ENCODE results near the gene BACH2. TPM values are rescaled to one million over a fixed set of nuclear protein-coding genes. Genes with fewer than 3 reads are reported as not detected.

The BACH2 gene
- polyA plus RNA-seq, 2 of the 4 experiments (the other 2 are of a cell fraction) = 0.01 to 0.36 TPM

DNA sequence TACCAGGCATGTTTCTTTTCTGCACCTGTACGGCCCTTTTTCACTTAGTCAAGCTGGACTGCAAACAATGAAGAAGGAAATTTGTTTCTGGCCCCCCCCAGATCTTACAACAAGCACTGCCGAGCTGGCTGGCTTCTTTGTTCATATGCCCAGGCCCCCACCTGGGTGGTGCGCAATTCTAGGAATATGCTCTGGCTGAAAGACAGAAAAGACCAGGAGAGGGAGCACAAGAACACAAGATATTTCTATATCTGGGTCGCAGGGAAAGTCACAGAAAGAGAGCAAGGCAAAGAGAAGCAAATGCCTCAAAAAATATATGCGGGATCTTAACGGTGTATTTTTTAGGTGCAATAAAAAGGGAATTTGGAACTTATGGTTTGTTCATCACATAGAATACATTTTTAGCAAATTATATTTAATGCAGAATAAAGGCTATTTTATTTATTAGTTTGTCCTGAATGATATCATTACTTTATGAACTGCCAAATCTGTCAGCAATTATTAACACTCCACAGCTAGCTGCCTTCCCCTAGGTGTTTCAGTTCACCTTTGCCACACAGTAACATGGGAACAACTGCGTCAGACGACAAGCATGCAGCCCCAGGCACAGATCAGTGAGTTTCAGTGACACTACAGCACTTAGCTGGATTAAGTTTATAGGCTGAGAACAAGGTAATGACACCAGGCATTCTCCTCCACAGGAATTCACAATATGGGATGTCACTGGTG is 325.9 kb downstream of the BACH2 start:
- Histone ChIP-seq H3K4me3 (no peak overlapping the region), H3K9me3 (no peaks in the 10 kb centered on the region), H3K27ac (no peak overlapping the region), H3K4me2 (no peak overlapping the region), H3K4me1 (no peaks in the 10 kb centered on the region)
- peak; percentile 86 to 90 for ATAC-seq
- DNase-seq (ENCODE audit: low read depth in 1 of 2, low spot score in 1 of 2) = peak; percentile 12 to 33
- no peak for TF ChIP-seq JUN (IDR thresholded peaks at IDR 0.05)
- TF ChIP-seq PHF8 (IDR thresholded peaks at IDR 0.05; ENCODE audit: borderline replicate concordance, low read depth) = no peak
- TF ChIP-seq, protein P1, sequence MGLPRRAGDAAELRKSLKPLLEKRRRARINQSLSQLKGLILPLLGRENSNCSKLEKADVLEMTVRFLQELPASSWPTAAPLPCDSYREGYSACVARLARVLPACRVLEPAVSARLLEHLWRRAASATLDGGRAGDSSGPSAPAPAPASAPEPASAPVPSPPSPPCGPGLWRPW (IDR thresholded peaks at IDR 0.05) = no peak
- no peak for TF ChIP-seq FOSB (CRISPR knock-in tag; IDR thresholded peaks at IDR 0.05)
- peak; percentile 68 for TF ChIP-seq SMC3 (IDR thresholded peaks at IDR 0.05)
- TF ChIP-seq CEBPB (IDR thresholded peaks at IDR 0.05) = no peak
- TF ChIP-seq, protein P2, sequence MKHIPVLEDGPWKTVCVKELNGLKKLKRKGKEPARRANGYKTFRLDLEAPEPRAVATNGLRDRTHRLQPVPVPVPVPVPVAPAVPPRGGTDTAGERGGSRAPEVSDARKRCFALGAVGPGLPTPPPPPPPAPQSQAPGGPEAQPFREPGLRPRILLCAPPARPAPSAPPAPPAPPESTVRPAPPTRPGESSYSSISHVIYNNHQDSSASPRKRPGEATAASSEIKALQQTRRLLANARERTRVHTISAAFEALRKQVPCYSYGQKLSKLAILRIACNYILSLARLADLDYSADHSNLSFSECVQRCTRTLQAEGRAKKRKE (CRISPR knock-in tag; IDR thresholded peaks at IDR 0.05; ENCODE audit: low read depth) = no peak
- peak; percentile 60 to 70 for TF ChIP-seq RAD21 (conservative IDR thresholded peaks at IDR 0.05 in 1 of 2, IDR thresholded peaks at IDR 0.05 in 1 of 2)
- no peak for TF ChIP-seq REST (IDR thresholded peaks at IDR 0.05)
- no peak for TF ChIP-seq TFCP2L1 (CRISPR knock-in tag; IDR thresholded peaks at IDR 0.05)
- no peak for TF ChIP-seq TP53 (CRISPR knock-in tag; IDR thresholded peaks at IDR 0.05)
- TF ChIP-seq JUNB (IDR thresholded peaks at IDR 0.05) = no peak
- TF ChIP-seq, protein P3, sequence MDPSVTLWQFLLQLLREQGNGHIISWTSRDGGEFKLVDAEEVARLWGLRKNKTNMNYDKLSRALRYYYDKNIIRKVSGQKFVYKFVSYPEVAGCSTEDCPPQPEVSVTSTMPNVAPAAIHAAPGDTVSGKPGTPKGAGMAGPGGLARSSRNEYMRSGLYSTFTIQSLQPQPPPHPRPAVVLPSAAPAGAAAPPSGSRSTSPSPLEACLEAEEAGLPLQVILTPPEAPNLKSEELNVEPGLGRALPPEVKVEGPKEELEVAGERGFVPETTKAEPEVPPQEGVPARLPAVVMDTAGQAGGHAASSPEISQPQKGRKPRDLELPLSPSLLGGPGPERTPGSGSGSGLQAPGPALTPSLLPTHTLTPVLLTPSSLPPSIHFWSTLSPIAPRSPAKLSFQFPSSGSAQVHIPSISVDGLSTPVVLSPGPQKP (IDR thresholded peaks at IDR 0.05; ENCODE audit: low read depth, low read length) = no peak
- TF ChIP-seq SREBF2 (IDR thresholded peaks at IDR 0.05) = no peak
- no peak for TF ChIP-seq RARB (CRISPR knock-in tag; IDR thresholded peaks at IDR 0.05)
- TF ChIP-seq BHLHE40 (IDR thresholded peaks at IDR 0.05; ENCODE audit: low read depth, low read length) = no peak
- TF ChIP-seq HOXB13 (CRISPR knock-in tag; IDR thresholded peaks at IDR 0.05; ENCODE audit: low read depth) = no peak
- TF ChIP-seq NR3C1 (IDR thresholded peaks at IDR 0.05) = no peak
- no peak for TF ChIP-seq MAFK (IDR thresholded peaks at IDR 0.05; ENCODE audit: partially characterized antibody)
- TF ChIP-seq, protein P4, sequence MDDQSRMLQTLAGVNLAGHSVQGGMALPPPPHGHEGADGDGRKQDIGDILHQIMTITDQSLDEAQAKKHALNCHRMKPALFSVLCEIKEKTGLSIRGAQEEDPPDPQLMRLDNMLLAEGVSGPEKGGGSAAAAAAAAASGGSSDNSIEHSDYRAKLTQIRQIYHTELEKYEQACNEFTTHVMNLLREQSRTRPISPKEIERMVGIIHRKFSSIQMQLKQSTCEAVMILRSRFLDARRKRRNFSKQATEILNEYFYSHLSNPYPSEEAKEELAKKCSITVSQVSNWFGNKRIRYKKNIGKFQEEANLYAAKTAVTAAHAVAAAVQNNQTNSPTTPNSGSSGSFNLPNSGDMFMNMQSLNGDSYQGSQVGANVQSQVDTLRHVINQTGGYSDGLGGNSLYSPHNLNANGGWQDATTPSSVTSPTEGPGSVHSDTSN (IDR thresholded peaks at IDR 0.05) = no peak
- no peak for TF ChIP-seq E2F6 (IDR thresholded peaks at IDR 0.05; ENCODE audit: borderline replicate concordance, low read depth)
- TF ChIP-seq NPAS2 (CRISPR knock-in tag; IDR thresholded peaks at IDR 0.05; ENCODE audit: borderline replicate concordance) = no peak
- TF ChIP-seq, protein P5, sequence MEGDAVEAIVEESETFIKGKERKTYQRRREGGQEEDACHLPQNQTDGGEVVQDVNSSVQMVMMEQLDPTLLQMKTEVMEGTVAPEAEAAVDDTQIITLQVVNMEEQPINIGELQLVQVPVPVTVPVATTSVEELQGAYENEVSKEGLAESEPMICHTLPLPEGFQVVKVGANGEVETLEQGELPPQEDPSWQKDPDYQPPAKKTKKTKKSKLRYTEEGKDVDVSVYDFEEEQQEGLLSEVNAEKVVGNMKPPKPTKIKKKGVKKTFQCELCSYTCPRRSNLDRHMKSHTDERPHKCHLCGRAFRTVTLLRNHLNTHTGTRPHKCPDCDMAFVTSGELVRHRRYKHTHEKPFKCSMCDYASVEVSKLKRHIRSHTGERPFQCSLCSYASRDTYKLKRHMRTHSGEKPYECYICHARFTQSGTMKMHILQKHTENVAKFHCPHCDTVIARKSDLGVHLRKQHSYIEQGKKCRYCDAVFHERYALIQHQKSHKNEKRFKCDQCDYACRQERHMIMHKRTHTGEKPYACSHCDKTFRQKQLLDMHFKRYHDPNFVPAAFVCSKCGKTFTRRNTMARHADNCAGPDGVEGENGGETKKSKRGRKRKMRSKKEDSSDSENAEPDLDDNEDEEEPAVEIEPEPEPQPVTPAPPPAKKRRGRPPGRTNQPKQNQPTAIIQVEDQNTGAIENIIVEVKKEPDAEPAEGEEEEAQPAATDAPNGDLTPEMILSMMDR (IDR thresholded peaks at IDR 0.05) = peak; percentile 47
- CTCF ChIA-PET = interaction anchor here (0.7 to 2.9 kb wide), 7 partner anchors 30 to 508 kb away, joined by 3 to 14 read pairs (median 3); no protein-coding TSS in a partner anchor
- 35% methylated on average over 7 of the region's 8 CpGs for WGBS (ENCODE audit: missing lambda C conversion rate)
- FAIRE-seq = no peak
- POLR2A ChIA-PET = no interaction called here
